ENCODE data around the gene OR9G4. TPM values are rescaled to one million over a fixed set of nuclear protein-coding genes. Genes with fewer than 3 reads are reported as not detected.

The OR9G4 gene
- polyA plus RNA-seq, 1 donor from 2014 or later: not detected

DNA sequence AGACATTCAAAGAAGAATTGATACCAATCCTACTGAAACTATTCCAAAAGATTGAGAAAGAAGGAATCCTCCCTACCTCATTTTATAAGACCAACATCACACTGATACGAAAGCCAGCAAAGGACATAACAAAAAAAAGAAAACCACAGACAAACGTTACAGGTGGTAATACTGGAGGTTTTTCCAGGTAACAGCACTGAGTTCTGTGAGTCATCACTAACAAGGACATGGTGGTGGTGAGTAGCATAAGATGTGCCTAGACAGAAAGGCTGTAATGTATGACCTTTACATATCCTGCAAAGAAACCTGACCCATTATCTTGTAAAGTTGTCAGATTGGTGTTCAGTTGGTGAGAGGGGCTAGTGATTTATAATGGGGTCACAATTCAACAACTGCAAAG, 34.3 kb downstream of the OR9G4 start:
- H3K9me3 ChIP-seq (ENCODE audit: low read length): no peaks in the 10 kb centered on the region

GRCh38 chr11:56706486-56706885, 42.0 kb downstream of the OR9G4 start:
- Histone ChIP-seq H3K9ac (ENCODE audit: low read length) (no peak overlapping the region), H3F3A (ENCODE audit: insufficient read depth, low read length, poor library complexity, severe bottlenecking) (no peaks in the 10 kb centered on the region), H3K27me3 (ENCODE audit: insufficient read depth, low read depth, low read length) (no peaks in the 10 kb centered on the region), H3K79me2 (replicated peaks; ENCODE audit: insufficient read depth, low read length) (no peaks in the 10 kb centered on the region), H3K4me2 (ENCODE audit: low read length) (no peak overlapping the region), H4K20me1 (ENCODE audit: insufficient read depth) (no peaks in the 10 kb centered on the region), H3K9me3 (ENCODE audit: low read length) (no peaks in the 10 kb centered on the region), H3K4me3 (ENCODE audit: low read length) (no peak overlapping the region), H2AFZ (ENCODE audit: low read depth, low read length) (no peak overlapping the region), H3K27ac (ENCODE audit: low read length) (no peak overlapping the region), H3K9me2 (ENCODE audit: insufficient read depth, low read length) (no peaks in the 10 kb centered on the region), H3K36me3 (ENCODE audit: insufficient read depth, low read length) (no peaks in the 10 kb centered on the region)
- TF ChIP-seq MXI1 (conservative IDR thresholded peaks at IDR 0.05; ENCODE audit: poor library complexity, severe bottlenecking) (no peak), CTCF (IDR thresholded peaks at IDR 0.05; ENCODE audit: poor library complexity, severe bottlenecking) (no peak), REST (IDR thresholded peaks at IDR 0.05; ENCODE audit: borderline replicate concordance) (no peak), RAD21 (conservative IDR thresholded peaks at IDR 0.05) (no peak), EP300 (conservative IDR thresholded peaks at IDR 0.05; ENCODE audit: poor library complexity, severe bottlenecking) (no peak), EZH2 (IDR thresholded peaks at IDR 0.05; ENCODE audit: borderline replicate concordance, insufficient read depth, low read length, poor library complexity, severe bottlenecking) (no peak), TAF1 (IDR thresholded peaks at IDR 0.05; ENCODE audit: low read depth) (no peak), SMC3 (conservative IDR thresholded peaks at IDR 0.05; ENCODE audit: poor library complexity) (no peak)

More for the DNA sequence above, 34.3 kb downstream of the OR9G4 start:
- no peak overlapping the region for H3K4me3 ChIP-seq (ENCODE audit: low read length)
- TF ChIP-seq CTCF (IDR thresholded peaks at IDR 0.05; ENCODE audit: poor library complexity, severe bottlenecking) (no peak), TAF1 (IDR thresholded peaks at IDR 0.05; ENCODE audit: low read depth) (no peak), RAD21 (conservative IDR thresholded peaks at IDR 0.05) (no peak), SMC3 (conservative IDR thresholded peaks at IDR 0.05; ENCODE audit: poor library complexity) (no peak), EZH2 (IDR thresholded peaks at IDR 0.05; ENCODE audit: borderline replicate concordance, insufficient read depth, low read length, poor library complexity, severe bottlenecking) (no peak), MXI1 (conservative IDR thresholded peaks at IDR 0.05; ENCODE audit: poor library complexity, severe bottlenecking) (no peak), EP300 (conservative IDR thresholded peaks at IDR 0.05; ENCODE audit: poor library complexity, severe bottlenecking) (no peak)
- H3K27ac ChIP-seq (ENCODE audit: low read length): no peak overlapping the region
- H3K79me2 ChIP-seq (replicated peaks; ENCODE audit: insufficient read depth, low read length): no peaks in the 10 kb centered on the region
- H3K36me3 ChIP-seq (ENCODE audit: insufficient read depth, low read length): no peaks in the 10 kb centered on the region
- H3F3A ChIP-seq (ENCODE audit: insufficient read depth, low read length, poor library complexity, severe bottlenecking): no peaks in the 10 kb centered on the region
- H3K4me2 ChIP-seq (ENCODE audit: low read length): no peak overlapping the region
- no peaks in the 10 kb centered on the region for H3K9me2 ChIP-seq (ENCODE audit: insufficient read depth, low read length)
- no peak overlapping the region for H2AFZ ChIP-seq (ENCODE audit: low read depth, low read length)
- H3K9ac ChIP-seq (ENCODE audit: low read length): no peak overlapping the region
- H3K27me3 ChIP-seq (ENCODE audit: insufficient read depth, low read depth, low read length): no peaks in the 10 kb centered on the region
- H4K20me1 ChIP-seq (ENCODE audit: insufficient read depth): no peaks in the 10 kb centered on the region

Data from neural cell (in vitro differentiated cells).